Endothelial cell (in vitro differentiated cells): ENCODE data around the gene ACAP1. TPM values are rescaled to one million over a fixed set of nuclear protein-coding genes. Genes with fewer than 3 reads are reported as not detected.

Experiments used
- DNase-seq: peaks from one replicate; pipeline ENCODE4 v3.0.0; 2021; ENCODE audit warnings: low spot score
- H3K27ac Mint-ChIP-seq: one replicate; pipeline ENCODE4 v1.8.0; 2021; ENCODE audit warnings: mixed read lengths, inconsistent platforms; ENCODE audit not compliant: unreplicated experiment
- H3K27me3 Mint-ChIP-seq: one replicate; pipeline ENCODE4 v1.8.0; 2021; ENCODE audit warnings: mild to moderate bottlenecking, moderate library complexity, mixed read lengths, inconsistent platforms; ENCODE audit not compliant: unreplicated experiment
- H3K36me3 Mint-ChIP-seq: one replicate; pipeline ENCODE4 v1.8.0; 2021; ENCODE audit warnings: mild to moderate bottlenecking, low read depth, mixed read lengths, inconsistent platforms; ENCODE audit not compliant: unreplicated experiment
- H3K4me1 Mint-ChIP-seq: one replicate; pipeline ENCODE4 v1.8.0; 2021; ENCODE audit warnings: mild to moderate bottlenecking, mixed read lengths, inconsistent platforms; ENCODE audit not compliant: unreplicated experiment
- H3K4me3 Mint-ChIP-seq: one replicate; pipeline ENCODE4 v1.8.0; 2021; ENCODE audit warnings: mild to moderate bottlenecking, mixed read lengths, inconsistent platforms; ENCODE audit not compliant: unreplicated experiment
- H3K9me3 Mint-ChIP-seq: one replicate; pipeline ENCODE4 v1.8.0; 2021; ENCODE audit warnings: mixed read lengths, inconsistent platforms; ENCODE audit not compliant: unreplicated experiment
- CTCF ChIP-seq: fragments of 200-600 bp; sonication (generic); IDR thresholded peaks from one replicate; pipeline ENCODE4 v1.5.0; 2021; ENCODE audit warnings: antibody characterized with exemption; ENCODE audit not compliant: unreplicated experiment
- total RNA-seq: library from RNA; stranded (reverse); fragmentation: NEBNext Ultra II Directional; extraction: Animal tissue kit (Norgen Biotek cat#: 25700); gene quantifications from one replicate; pipeline ENCODE4 v1.2.1, GENCODE V29; 2021; ENCODE audit not compliant: unreplicated experiment

The ACAP1 gene
- total RNA-seq, 1 donor from 2014 or later: 5.5 TPM

DNA sequence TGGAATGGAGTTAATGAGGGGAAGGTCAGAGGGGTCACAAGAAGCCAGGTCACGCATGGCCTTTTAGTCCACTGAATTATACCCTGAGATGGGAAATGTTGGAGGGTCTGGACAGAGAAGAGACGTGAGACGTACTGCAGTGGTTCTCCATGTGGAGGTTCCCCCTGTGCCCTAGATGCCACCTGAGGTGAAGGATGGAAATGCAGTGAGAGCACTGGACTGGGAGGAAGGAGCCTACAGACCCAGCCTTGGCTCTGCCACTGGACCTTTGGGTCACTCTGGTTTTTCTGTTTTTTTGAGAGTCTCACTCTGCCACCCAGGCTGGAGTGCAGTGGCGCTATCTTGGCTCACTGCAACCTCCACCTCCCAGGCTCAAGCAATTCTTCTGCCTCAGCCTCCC, 59.8 kb downstream of the ACAP1 start:
- H3K27me3 Mint-ChIP-seq: peaks cover 10% of the 10 kb centered on the region
- TF ChIP-seq CTCF: no peak
- H3K36me3 Mint-ChIP-seq: no peaks in the 10 kb centered on the region
- H3K4me3 Mint-ChIP-seq: no peak overlapping the region
- no peak overlapping the region for H3K27ac Mint-ChIP-seq
- peaks cover 22% of the 10 kb centered on the region for H3K4me1 Mint-ChIP-seq
- no peaks in the 10 kb centered on the region for H3K9me3 Mint-ChIP-seq
- no peak for DNase-seq

GRCh38 chr17:7398612-7399011, 62.3 kb downstream of the ACAP1 start:
- no peaks in the 10 kb centered on the region for H3K36me3 Mint-ChIP-seq
- H3K9me3 Mint-ChIP-seq: no peaks in the 10 kb centered on the region
- H3K4me1 Mint-ChIP-seq: peaks cover 17% of the 10 kb centered on the region
- no peak for DNase-seq
- TF ChIP-seq CTCF: no peak
- no peak overlapping the region for H3K27ac Mint-ChIP-seq
- H3K4me3 Mint-ChIP-seq: no peak overlapping the region
- H3K27me3 Mint-ChIP-seq: peaks cover 5% of the 10 kb centered on the region

Other genes starting within 250 kb of the ACAP1 start
- gene ASGR2, start 221.7 kb upstream of the ACAP1 start, total RNA-seq: 0.41 TPM
- 23.9 TPM for gene ASGR1, start 157.2 kb upstream of the ACAP1 start, total RNA-seq
- gene DLG4, start 116.7 kb upstream of the ACAP1 start, total RNA-seq: 44.3 TPM
- 281 TPM for gene ACADVL, start 116.6 kb upstream of the ACAP1 start, total RNA-seq
- gene DVL2, start 102.0 kb upstream of the ACAP1 start, total RNA-seq: 58.2 TPM
- gene PHF23, start 97.1 kb upstream of the ACAP1 start, total RNA-seq: 80.9 TPM
- 418 TPM for gene GABARAP, start 94.1 kb upstream of the ACAP1 start, total RNA-seq
- 148 TPM for gene CTDNEP1, start 84.8 kb upstream of the ACAP1 start, total RNA-seq
- gene ELP5, start 84.3 kb upstream of the ACAP1 start, total RNA-seq: 36.9 TPM
- gene CLDN7, start 74.1 kb upstream of the ACAP1 start, total RNA-seq: 65.7 TPM
- 2.2 TPM for gene SLC2A4, start 54.8 kb upstream of the ACAP1 start, total RNA-seq
- 14.6 TPM for gene YBX2, start 41.9 kb upstream of the ACAP1 start, total RNA-seq
- gene EIF5A, start 28.9 kb upstream of the ACAP1 start, total RNA-seq: 362 TPM
- 56.8 TPM for gene GPS2, start 21.2 kb upstream of the ACAP1 start, total RNA-seq
- 55.7 TPM for gene NEURL4, start 7.2 kb upstream of the ACAP1 start, total RNA-seq
- gene KCTD11, start 15.6 kb downstream of the ACAP1 start, total RNA-seq: 4.8 TPM
- not detected for gene TMEM95, start 18.6 kb downstream of the ACAP1 start, total RNA-seq
- 1.7 TPM for gene TNK1, start 44.6 kb downstream of the ACAP1 start, total RNA-seq
- 74.2 TPM for gene PLSCR3, start 58.0 kb downstream of the ACAP1 start, total RNA-seq
- 94.7 TPM for gene TMEM256, start 67.6 kb downstream of the ACAP1 start, total RNA-seq
- gene NLGN2, start 71.3 kb downstream of the ACAP1 start, total RNA-seq: 54.8 TPM
- 0.38 TPM for gene SPEM1, start 83.8 kb downstream of the ACAP1 start, total RNA-seq
- gene SPEM2, start 89.1 kb downstream of the ACAP1 start, total RNA-seq: 0.15 TPM
- gene SPEM3, start 92.3 kb downstream of the ACAP1 start, total RNA-seq: not detected
- 6.1 TPM for gene TMEM102, start 98.9 kb downstream of the ACAP1 start, total RNA-seq
- 19.7 TPM for gene FGF11, start 103.0 kb downstream of the ACAP1 start, total RNA-seq
- 11.8 TPM for gene CHRNB1, start 108.5 kb downstream of the ACAP1 start, total RNA-seq
- gene ZBTB4, start 143.1 kb downstream of the ACAP1 start, total RNA-seq: 21.5 TPM
- gene SLC35G6, start 144.9 kb downstream of the ACAP1 start, total RNA-seq: not detected
- gene POLR2A, start 147.8 kb downstream of the ACAP1 start, total RNA-seq: 198 TPM
- 16.3 TPM for gene TNFSF12, start 212.5 kb downstream of the ACAP1 start, total RNA-seq
- 5.6 TPM for gene TNFSF13, start 222.2 kb downstream of the ACAP1 start, total RNA-seq
- 57.8 TPM for gene SENP3, start 225.4 kb downstream of the ACAP1 start, total RNA-seq
- gene CD68, start 243.1 kb downstream of the ACAP1 start, total RNA-seq: 1.6 TPM
- gene MPDU1, start 247.3 kb downstream of the ACAP1 start, total RNA-seq: 51.8 TPM